Stromal cell of bone marrow (primary cell): ENCODE measurements around the gene HS6ST3.
"Not testable (repeated sequence)": the region's sequence is repeated elsewhere in the genome, so short reads cannot be mapped to it uniquely, and the experiment has no call there.

Experiments
- DNase-seq: peaks from one replicate; pipeline ENCODE4 v3.0.0-alpha.2; 2012; ENCODE audit warnings: low read depth

HS6ST3 gene

DNA sequence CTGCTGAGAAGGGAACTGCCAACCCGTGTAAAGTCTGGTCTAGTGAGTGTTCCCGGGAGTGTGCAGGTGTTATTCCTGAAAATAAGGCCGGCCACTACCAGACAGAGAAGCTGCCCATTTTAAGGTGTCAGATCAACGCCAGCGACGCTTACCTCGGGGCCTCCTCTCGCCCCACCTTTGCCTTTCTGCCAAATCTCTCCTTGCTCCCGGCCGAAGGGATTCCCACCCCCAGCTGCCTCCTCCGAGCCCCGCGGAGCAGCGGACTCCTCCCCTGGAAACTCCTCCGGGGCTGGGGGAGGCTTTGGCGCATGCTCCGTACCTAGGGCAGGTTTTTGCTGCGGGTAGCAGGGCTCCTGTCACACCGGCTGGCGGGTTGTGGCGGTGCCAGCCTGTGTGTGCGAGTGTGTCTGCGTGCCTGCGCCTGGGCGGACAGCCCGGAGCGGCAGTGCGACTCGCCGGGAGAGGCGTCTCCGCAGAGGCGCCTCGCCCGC lies at the start of gene HS6ST3:
TSS of gene HS6ST3 (plus strand) at position 359 of the 491 bp plus-strand sequence.
- DNase-seq, result no peak

DNA sequence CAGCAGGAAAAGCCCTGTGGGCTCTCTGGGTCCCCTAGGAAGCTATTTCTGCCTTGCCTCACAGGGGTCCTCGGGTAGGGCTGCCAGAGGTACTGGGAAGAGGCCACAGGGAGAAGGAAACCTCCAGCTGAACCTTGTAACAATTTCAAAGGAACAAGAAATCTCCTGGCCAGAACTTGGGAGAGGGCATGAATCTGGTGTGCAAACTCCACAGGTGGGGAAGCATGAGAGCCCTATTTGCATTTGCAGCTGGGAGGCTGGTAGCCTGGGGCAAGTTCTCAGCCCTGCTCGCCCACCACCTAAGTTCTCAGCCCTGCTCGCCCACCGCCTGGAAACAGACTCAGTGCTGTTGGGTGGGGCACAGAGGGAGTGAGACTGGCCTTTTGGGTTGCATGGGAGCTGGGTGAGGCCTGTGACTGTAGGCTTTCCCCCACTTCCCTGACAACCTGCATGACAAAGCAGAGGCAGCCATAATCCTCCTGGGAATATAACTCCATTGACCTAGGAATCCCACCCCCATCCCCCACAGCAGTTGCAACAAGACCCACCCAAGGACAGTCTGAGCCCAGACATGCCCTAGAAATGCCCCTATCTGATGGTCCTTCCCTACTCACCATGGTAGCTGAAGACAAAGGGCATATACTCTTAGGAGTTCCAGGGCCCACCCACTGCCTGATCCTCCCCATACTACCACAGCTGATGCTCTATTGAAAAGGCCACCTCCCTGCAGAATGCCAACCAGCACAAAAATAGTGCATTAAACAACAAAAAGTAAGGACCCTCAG lies 48.4 kb upstream of the HS6ST3 start:
- DNase-seq, result no peak

DNA sequence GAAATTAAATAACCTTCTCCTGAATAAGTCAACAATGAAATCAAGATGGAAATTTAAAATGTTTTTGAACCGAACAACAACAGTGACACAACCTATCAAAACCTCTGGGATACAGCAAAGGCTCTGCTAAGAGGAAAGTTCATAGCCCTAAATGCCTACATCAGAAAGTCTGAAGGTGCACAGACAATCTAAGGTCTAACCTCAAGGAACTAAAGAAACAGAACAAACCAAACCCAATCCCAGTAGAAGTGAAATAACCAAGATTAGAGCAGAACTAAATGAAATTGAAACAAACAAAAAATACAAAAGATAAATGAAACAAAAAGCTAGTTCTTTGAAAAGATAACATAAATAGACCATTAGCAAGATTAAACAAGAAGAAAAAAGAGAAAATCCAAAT lies 45.7 kb upstream of the HS6ST3 start:
- DNase-seq, result no peak

DNA sequence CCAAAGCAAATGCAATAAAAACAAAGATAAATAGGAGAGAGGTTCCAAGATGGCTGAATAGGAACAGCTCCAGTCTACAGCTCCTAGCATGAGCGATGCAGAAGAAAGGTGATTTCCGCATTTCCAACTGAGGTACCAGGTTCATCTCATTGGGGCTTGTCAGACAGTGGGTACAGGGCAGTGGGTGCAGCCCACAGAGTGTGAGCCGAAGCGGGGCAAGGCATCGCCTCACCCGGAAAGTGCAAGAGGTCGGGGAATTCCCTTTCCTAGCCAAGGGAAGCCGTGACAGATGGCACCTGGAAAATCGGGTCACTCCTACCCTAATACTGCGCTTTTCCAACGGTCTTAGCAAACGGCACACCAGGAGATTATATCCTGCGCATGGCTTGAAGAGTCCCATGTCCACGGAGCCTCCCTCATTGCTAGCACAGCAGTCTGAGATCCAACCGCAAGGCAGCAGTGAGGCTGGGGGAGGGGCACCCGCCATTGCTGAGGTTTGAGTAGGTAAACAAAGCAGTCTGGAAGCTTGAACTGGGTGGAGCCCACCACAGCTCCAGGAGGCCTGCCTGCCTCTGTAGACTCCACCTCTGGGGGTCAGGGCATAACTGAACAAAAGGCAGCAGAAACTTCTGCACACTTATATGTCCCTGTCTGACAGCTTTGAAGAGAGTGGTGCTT lies 43.3 kb upstream of the HS6ST3 start:
- not testable (repeated sequence) for DNase-seq

DNA sequence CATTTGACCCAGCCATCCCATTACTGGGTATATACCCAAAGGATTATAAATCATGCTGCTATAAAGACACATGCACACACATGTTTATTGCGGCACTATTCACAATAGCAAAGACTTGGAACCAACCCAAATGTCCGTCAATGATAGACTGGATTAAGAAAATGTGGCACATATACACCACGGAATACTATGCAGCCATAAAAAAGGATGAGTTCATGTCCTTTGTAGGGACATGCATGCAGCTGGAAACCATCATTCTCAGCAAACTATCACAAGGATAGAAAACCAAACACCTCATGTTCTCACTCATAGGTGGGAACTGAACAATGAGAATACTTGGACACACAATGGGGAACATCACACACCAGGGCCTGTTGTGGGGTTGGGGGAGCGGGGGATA lies 39.0 kb upstream of the HS6ST3 start:
- DNase-seq, result not testable (repeated sequence)

DNA sequence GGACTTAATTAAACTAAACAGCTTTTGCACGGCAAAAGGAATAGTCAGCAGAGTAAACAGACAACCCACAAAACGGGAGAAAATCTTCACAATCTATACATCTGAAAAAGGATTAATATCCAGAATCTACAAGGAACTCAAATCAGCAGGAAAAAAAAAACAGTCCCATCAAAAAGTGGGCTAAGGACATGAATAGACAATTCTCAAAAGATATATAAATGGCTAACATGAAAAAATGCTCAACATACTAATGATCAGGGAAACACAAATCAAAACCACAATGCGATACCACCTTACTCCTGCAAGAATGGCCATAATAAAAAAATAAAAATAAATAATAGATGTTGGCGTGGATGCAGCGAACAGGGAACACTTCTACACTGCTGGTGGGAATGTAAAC lies 38.4 kb upstream of the HS6ST3 start:
- not testable (repeated sequence) for DNase-seq

DNA sequence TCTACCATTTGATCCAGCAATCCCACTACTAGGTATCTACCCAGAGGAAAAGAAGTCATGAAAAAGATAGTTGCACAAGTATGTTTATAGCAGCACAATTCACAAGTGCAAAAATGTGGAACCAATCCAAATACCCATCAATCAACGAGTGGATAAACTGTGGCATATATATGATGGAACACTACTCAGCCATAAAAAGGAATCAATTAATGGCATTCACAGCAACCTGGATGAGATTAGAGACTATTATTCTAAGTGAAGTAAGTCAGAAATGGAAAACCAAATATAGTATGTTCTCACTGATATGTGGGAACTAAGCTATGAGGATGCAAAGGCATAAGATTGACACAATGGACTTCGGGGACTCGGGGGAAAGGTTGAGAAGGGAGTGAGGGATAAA lies 38.0 kb upstream of the HS6ST3 start:
- DNase-seq, result not testable (repeated sequence)

DNA sequence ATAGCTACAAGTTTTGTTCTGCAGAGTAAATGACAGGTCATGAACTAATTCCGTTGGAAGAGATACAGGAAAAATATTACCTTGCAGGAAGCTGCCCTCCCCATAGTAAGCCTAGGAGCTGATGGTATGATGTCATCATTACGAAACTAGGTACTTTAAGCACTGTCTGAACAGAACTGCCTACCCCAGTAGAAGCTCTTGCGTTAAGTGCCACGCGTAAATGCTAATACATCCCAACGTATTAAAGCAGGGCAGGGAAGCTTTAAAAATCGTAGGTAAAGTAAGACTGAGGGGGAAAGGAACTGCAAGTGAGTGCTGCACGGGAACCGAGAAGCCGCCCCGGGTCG lies 37.3 kb upstream of the HS6ST3 start:
- peak; percentile 33 for DNase-seq

DNA sequence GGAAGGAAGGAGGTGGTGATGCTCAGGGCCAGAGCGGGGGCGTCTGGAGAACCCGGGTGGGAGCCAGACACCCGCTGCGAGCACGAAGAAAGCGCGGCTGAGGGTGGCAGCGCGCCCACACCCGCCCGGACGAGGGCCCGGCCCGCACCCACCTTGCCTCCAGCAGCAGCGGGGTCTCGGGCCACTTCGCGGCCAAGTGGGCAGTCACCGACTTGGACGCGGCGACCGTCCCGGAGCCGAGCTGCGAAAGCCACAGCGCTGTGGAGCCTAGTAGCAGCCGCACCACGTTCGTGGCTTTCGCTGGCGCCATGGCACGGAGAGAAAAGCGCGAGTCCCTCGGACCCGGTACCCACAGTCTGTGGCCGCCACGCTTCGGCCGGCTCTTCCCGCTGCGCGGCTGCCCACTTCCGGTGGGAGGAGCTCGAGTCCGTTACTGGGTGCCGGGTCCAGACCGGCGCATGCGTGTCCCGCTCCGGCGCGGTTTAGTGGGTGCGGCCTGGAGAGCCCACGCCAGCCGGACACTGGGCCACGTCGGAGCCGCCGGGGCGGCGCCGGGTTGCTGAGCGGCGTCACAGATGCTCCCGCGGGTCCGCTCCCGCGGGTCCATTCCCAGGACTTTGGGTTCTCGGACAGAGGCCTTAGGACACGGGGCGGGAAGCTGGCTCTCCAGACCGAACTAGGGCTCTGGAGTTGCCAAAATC lies 36.8 kb upstream of the HS6ST3 start, which contains the start of gene UGGT2:
TSS of gene UGGT2 (minus strand) at position 399 of the 701 bp plus-strand sequence. CDS start at position 310, 89 bp downstream.
- peak; percentile 89 for DNase-seq

DNA sequence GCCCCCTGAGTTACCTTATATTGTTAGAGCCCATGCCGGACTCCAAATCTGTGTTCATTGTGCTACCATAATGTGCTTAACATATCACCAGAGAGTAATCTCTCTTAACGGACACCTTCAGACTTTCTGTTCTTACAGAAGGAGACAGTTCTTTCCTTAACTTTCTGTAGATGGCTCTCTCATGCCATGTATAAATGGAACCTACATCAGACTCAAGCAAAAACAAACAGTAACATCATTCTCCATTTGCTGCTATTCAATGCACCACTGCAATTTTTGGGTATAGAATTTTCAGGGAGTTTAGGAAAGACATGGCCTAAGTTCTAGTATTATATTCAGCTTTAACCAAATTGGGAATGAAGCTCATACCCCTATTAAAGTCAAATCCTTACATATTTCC lies 24.1 kb upstream of the HS6ST3 start:
- no peak for DNase-seq

DNA sequence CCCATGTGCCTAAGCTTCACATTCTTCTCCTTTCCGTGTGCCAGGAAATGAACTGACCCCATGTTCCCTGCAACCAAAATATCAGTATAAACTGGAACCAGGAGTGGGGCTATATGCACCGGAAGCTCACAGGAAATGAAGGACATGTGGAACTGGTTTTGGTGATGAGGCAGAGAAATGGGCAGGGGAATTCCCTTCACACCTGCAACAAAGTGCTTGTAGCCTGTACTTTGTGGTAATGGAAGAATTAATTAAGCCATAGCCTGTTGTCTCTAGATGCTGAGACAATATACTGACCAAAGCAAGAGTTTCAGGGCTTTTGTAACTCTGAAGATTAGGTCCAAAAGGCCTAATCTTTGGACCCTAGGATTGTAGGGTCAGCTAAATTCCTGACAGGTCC lies 21.2 kb upstream of the HS6ST3 start:
- DNase-seq, result no peak

DNA sequence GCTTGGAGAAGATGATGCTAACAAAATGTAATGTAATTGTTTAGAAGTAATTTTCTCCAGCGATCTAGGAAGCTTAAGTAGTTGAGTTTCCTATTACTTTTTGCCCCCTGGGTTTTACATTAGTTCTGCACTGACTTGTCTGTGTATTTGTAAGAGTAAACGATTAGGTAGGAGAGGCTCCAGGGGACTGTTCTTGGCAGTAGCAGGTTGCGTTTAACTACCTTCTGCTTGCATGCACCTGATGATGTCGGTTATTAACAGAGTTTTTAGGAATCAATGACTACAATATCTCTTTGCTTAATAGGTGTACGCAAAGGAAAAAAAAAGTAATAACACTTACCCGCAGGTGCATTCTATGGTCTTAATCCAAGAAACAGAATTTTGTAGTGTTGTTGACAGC lies 18.4 kb upstream of the HS6ST3 start:
- DNase-seq, result no peak

DNA sequence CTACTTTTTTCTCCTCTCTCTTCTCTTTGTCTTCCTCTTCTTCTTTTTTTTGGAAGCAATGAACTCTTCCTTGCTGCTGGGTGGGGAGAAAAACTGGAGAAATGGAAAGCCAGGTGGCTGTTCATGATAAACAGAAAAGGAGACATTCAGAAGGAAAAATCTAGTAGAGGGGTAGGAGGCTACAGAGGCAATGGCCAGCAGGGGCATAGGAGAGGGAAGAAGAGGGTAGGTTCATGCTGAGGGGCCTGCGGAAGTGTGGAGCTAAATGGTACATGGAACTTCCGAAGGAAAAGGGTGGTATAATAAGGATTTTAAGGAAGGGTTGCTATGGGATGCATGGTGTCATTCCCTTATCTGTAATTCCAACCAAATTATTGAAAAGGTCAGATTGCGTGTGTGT lies 17.5 kb upstream of the HS6ST3 start:
- DNase-seq, result no peak

DNA sequence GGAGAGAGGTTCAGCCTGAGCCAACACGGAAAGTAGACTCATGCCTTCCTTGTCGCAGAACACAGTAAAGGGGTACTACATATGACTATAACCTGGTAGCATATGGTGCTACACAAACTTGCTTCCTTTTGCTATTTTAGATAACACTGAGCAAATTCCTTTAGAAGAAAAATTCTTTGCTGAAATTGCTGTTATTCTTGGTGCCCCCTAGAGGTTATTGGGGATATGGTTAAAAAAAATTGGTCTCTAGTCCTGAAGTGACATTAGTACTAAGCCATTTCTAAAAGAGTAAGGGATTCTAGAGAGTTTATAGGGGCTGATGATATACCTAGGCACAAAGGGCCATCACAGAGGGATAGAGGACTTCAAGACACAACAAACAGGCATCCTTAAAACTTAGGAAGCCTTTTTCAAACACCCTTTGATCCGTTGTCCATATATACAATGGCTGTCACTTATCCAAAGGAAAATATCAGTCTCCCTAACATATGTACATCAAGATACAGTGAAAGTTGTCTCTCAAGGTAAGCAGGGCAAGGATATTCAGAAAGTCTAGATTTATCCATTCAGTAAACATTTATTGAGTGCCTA lies 13.9 kb upstream of the HS6ST3 start:
- DNase-seq, result no peak

DNA sequence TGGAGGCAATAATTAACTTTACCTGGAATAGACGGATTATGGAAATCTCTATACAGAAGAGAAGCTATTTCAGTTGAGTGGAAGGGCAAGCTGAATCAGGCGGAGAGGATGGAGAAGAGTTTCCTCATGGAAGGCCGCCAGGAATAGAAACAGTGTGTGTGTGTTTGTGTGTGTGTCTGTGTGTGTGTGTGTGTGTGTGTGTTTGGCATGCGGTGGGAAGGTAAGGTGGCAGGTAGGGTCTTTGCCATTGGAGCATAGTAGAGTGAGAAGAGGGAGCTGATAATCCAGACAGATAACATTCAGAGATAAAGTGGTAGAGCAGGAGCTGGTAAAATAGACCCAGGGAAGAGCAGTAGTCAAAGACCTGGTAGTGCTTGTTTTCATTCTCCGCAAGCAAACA lies 9.2 kb upstream of the HS6ST3 start:
- DNase-seq, result no peak

DNA sequence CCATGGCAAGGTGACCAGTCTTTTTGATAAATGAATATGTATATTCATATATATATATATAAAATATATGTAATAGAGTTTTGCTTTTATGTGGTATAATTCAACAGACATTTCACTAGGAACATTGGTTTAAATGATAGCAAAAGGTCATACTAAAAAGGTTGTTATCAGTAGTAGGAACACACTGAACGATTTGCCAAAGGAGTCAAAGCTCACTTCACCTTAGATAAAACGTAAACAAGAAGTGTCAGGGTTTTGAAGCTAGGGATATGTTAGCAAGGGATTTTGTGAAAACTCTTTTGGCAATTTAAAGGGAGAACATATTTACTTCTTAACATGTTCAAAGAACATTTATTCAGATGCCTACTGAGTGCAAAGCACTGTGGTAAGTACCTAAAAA lies 8.0 kb upstream of the HS6ST3 start:
- no peak for DNase-seq

DNA sequence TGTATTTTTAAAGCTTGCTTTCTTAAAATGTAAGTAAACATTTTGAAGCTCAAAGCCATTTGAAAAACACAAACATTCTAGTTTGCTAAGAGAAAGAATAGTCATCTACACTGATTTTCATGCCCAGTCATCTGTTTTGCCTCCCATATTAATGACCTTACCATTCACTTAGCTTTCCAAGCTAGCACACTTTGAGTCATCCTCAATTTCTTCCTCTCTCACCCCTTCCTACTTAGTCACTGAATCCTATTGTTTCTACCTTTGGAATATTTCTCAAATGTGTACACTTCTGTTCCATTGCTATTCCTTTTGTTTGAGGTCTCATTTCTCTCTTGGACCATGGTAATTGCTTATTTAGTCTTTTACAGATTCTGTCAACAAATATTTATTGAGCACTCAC lies 7.3 kb upstream of the HS6ST3 start:
- DNase-seq, result no peak

DNA sequence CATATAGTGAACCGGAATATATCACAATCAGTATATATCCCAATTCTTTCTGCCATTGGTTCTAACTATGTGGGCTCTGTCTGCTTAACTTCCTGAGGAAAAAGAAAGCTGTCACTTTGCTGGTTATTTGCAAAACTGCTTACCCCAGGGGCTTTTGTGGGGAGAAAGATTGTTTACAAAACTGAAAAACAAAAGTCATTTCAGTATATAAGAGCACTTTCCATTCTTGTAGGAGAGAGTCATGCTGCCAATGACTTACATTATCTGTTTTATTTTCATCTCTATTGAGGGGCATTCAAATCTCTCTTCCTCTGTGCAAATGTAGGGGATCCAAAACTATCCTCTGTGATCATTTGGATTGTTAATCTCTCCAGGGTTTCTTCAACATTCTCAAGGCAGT lies 3.2 kb upstream of the HS6ST3 start:
- DNase-seq, result no peak

DNA sequence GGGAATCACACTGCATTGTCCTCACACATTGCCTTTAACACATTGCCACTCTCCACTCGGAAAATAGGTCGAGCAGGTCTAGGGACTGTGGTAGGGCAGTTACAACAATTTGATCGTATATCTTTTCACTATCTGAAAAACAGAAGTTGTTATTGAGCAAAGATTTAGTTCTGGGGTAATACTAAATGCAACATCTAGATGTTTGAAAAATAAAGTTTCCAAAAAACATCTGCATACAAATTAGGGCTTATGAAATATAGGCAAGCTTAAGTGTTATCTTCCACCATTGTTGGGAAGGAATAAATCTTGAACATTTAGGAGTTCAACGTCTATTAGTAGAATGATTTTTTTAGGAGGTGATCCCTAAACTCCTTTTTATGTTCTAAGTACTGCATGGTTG lies 768 bp upstream of the HS6ST3 start:
- no peak for DNase-seq

DNA sequence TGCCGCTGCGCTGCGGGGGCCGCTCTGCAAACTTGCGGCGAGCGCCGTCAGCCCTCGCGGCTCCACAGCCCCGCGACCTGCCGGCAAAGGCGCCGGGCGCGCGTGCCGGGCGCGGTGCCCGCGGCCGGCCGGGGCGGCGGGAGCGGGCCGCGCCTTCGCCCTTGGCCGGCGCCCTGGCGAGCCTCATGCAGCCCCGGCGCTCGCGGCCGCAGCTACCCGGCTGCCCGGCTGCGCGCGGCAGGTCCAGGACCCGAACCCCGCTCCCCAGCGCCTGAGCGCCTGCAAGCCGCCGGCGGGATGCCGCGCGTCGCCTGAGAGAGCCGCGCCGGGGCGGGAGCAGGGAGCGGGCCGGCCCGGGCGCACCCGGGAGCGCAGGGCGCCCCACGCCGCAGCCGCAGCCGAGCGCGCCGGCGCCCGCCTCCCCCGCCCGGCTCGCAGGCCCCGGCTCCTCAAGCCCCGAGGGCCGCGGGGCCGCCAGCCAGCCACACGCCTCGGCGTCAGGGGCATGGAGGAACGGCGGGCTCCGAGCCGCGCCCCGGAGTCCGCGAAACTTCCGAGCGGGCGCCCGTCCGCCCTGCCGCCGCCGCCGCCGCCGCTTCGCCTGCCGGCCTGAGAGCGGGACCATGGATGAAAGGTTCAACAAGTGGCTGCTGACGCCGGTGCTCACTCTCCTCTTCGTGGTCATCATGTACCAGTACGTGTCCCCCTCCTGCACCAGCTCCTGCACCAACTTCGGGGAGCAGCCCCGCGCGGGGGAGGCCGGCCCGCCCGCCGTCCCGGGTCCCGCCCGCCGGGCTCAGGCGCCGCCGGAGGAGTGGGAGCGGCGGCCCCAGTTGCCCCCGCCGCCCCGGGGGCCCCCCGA lies 564 bp downstream of the HS6ST3 start:
- DNase-seq, result no peak
